ENCODE results near the gene TTLL9.

The TTLL9 gene

GRCh38 chr20:31837896-31838397 is 32.5 kb upstream of the TTLL9 start:
- no peak for DNase-seq

GRCh38 chr20:31838646-31839292 is 31.7 kb upstream of the TTLL9 start:
- DNase-seq = no peak

GRCh38 chr20:31839782-31840487 is 30.5 kb upstream of the TTLL9 start:
- no peak for DNase-seq

GRCh38 chr20:31840906-31841816 is 29.3 kb upstream of the TTLL9 start:
- DNase-seq = no peak

- peak; percentile 64 for DNase-seq
These were observed 28.5 kb upstream of the TTLL9 start for GRCh38 chr20:31841928-31842327.

GRCh38 chr20:31842471-31843157 is 27.8 kb upstream of the TTLL9 start:
- peak; percentile 70 for DNase-seq

GRCh38 chr20:31843288-31843687 is 27.1 kb upstream of the TTLL9 start:
- DNase-seq = no peak

GRCh38 chr20:31843881-31844280 is 26.6 kb upstream of the TTLL9 start:
- no peak for DNase-seq

- DNase-seq = no peak
These were observed 25.6 kb upstream of the TTLL9 start for GRCh38 chr20:31844737-31845299.

- peak; percentile 68 for DNase-seq
These were observed 25.1 kb upstream of the TTLL9 start, which contains the start of gene FOXS1 for GRCh38 chr20:31845300-31845863. FOXS1 (minus strand) TSS chr20:31845604; CDS start chr20:31845542, 62 bp downstream.

- no peak for DNase-seq
These were observed 23.7 kb upstream of the TTLL9 start for GRCh38 chr20:31846793-31847138.

GRCh38 chr20:31848088-31848999 is 22.1 kb upstream of the TTLL9 start:
- DNase-seq = no peak

- DNase-seq = no peak
These were observed 21.0 kb upstream of the TTLL9 start for GRCh38 chr20:31849306-31849930.

GRCh38 chr20:31851240-31851955 is 19.0 kb upstream of the TTLL9 start:
- DNase-seq = no peak

- DNase-seq = no peak
These were observed 17.0 kb upstream of the TTLL9 start for GRCh38 chr20:31853481-31853880.

GRCh38 chr20:31856516-31856915 is 13.9 kb upstream of the TTLL9 start:
- DNase-seq = peak; percentile 10

- peak; percentile 13 for DNase-seq
These were observed 12.3 kb upstream of the TTLL9 start for GRCh38 chr20:31857861-31858759.

- DNase-seq = peak; percentile 46
These were observed 11.7 kb upstream of the TTLL9 start for GRCh38 chr20:31858760-31859083.
